Ishikawa (cell line): ENCODE results near the gene MYH9.

Experiments
- CEBPB ChIP-seq: IDR thresholded peaks from 2 replicates; pipeline ENCODE4 v1.6.1; 2012
- CREB1 ChIP-seq: IDR thresholded peaks from 2 replicates; pipeline ENCODE4 v1.6.1; 2012; ENCODE audit warnings: low read depth
- EGR1 ChIP-seq: IDR thresholded peaks from 2 replicates; pipeline ENCODE4 v1.6.1; 2012
- EP300 ChIP-seq: IDR thresholded peaks from 2 replicates; pipeline ENCODE4 v1.6.1; 2012; ENCODE audit warnings: borderline replicate concordance
- FOXM1 ChIP-seq: IDR thresholded peaks from 2 replicates; pipeline ENCODE4 v1.6.1; 2012; ENCODE audit warnings: low read depth, borderline replicate concordance
- MAX ChIP-seq: IDR thresholded peaks from 2 replicates; pipeline ENCODE4 v1.6.1; 2012
- NFIC ChIP-seq: IDR thresholded peaks from 2 replicates; pipeline ENCODE4 v1.6.1; 2012
- TAF1 ChIP-seq: IDR thresholded peaks from 2 replicates; pipeline ENCODE4 v1.6.1; 2012; ENCODE audit warnings: low read depth, mild to moderate bottlenecking
- TEAD4 ChIP-seq: IDR thresholded peaks from 2 replicates; pipeline ENCODE4 v1.6.1; 2012
- ZBTB7A ChIP-seq: IDR thresholded peaks from 2 replicates; pipeline ENCODE4 v1.6.1; 2012; ENCODE audit warnings: low read depth
- TF ChIP-seq, protein P1 (sequence below): IDR thresholded peaks from 2 replicates; pipeline ENCODE4 v1.6.1; 2012

DNA sequence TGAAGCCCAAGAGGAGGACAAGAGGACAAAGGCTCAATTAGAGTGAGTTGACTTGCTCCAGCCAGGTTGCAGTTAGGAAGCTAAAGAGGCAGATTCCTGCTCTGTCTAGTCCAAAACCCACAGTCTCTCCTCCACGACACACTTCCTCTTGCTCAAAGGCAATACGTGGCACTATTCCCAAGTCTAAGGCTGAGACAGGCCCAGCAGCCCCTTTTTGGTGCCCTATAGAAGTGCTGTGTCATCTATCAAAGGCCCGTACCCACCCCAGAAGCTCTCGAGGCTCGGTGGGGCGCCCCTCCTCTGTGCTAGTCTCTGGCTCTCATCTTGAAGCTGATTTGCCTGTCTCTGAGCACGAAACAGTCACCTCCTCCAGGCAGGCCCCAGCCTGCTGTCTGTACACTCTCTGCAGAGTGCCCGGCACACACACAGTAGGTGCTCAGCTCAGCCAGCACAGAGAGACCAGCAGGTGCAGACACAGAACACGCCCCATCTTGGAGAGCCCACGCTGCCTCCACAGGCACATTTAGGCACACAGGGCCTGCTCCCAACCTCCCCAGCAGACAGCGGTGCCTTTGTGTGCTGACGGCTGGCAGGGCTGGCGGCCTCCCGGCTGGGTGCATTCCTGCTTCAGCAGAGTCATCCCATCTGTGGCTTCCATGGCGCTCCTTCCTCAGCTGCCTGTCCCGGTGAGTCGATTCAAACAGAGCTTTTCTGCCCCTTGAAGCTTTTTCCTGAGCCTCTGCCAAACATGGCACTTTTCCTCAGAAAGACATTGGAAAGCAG lies 52.8 kb downstream of the MYH9 start:
- TF ChIP-seq CEBPB, result no peak
- TF ChIP-seq, protein P1, sequence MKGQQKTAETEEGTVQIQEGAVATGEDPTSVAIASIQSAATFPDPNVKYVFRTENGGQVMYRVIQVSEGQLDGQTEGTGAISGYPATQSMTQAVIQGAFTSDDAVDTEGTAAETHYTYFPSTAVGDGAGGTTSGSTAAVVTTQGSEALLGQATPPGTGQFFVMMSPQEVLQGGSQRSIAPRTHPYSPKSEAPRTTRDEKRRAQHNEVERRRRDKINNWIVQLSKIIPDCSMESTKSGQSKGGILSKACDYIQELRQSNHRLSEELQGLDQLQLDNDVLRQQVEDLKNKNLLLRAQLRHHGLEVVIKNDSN, result no peak
- no peak for TF ChIP-seq CREB1
- no peak for TF ChIP-seq TAF1
- no peak for TF ChIP-seq EP300
- no peak for TF ChIP-seq TEAD4
- TF ChIP-seq MAX, result no peak
- TF ChIP-seq FOXM1, result no peak
- no peak for TF ChIP-seq NFIC
- no peak for TF ChIP-seq EGR1
- TF ChIP-seq ZBTB7A, result no peak
